K562 (cell line): Measurements from ENCODE around the gene UBE2S.

Source experiments
- ETV6 ChIP-seq, 3 experiments: fragments of 150-350 bp in 1 of 3; sonication (generic) in 1 of 3; formaldehyde crosslinking in 1 of 3; IDR thresholded peaks; 2 replicates each; pipeline versions ENCODE4 v1.6.1 to v1.8.0; 2014 to 2022; ENCODE audit warnings: borderline replicate concordance in 2 of 3, low read depth in 2 of 3, antibody characterized with exemption in 1 of 3, low read length in 1 of 3, mild to moderate bottlenecking in 1 of 3, missing genetic modification reagents in 1 of 3
- POLR2A ChIP-seq: fragments of 450-650 bp; conservative IDR thresholded peaks from 2 replicates; pipeline ENCODE4 v1.6.1; 2016
- SMAD4 ChIP-seq: fragments of 250-450 bp; sonication (Bioruptor Pico); conservative IDR thresholded peaks from 2 replicates; pipeline ENCODE4 v1.8.0; 2021; ENCODE audit warnings: inconsistent platforms, mild to moderate bottlenecking, moderate library complexity
- SREBF2 ChIP-seq: sonication (generic); formaldehyde crosslinking; IDR thresholded peaks from 2 replicates; pipeline ENCODE4 v1.4.0; 2020; ENCODE audit warnings: mild to moderate bottlenecking, missing genetic modification reagents
- UBTF ChIP-seq, 2 experiments: IDR thresholded peaks; 2 replicates each; pipeline ENCODE4 v1.6.1; 2012; ENCODE audit warnings: improper control_type of control experiment in 2 of 2, low read depth in 2 of 2, low read length in 2 of 2, borderline replicate concordance in 1 of 2
- ZBED1 ChIP-seq: IDR thresholded peaks from 2 replicates; pipeline ENCODE4 v1.6.1; 2014
- TF ChIP-seq, protein P1 (sequence below), 3 experiments: IDR thresholded peaks in 2 of 3; conservative IDR thresholded peaks in 1 of 3; 2 replicates each; pipeline ENCODE4 v1.5.1; 2011 to 2012; ENCODE audit warnings: low read length in 3 of 3, mild to moderate bottlenecking in 3 of 3, control low read depth in 2 of 3, improper control_type of control experiment in 1 of 3, inconsistent platforms in 1 of 3, low read depth in 1 of 3, mixed read lengths in 1 of 3, moderate library complexity in 1 of 3; ENCODE audit not compliant: insufficient read depth in 2 of 3
- TF ChIP-seq, protein P2 (sequence below): sonication (generic); formaldehyde crosslinking; IDR thresholded peaks from 2 replicates; pipeline ENCODE4 v1.5.0; 2020; ENCODE audit warnings: missing genetic modification reagents
- TF ChIP-seq, protein P3 (sequence below): sonication (generic); formaldehyde crosslinking; IDR thresholded peaks from 2 replicates; pipeline ENCODE4 v1.8.0; 2022; ENCODE audit warnings: missing genetic modification reagents, mild to moderate bottlenecking, borderline replicate concordance

DNA sequence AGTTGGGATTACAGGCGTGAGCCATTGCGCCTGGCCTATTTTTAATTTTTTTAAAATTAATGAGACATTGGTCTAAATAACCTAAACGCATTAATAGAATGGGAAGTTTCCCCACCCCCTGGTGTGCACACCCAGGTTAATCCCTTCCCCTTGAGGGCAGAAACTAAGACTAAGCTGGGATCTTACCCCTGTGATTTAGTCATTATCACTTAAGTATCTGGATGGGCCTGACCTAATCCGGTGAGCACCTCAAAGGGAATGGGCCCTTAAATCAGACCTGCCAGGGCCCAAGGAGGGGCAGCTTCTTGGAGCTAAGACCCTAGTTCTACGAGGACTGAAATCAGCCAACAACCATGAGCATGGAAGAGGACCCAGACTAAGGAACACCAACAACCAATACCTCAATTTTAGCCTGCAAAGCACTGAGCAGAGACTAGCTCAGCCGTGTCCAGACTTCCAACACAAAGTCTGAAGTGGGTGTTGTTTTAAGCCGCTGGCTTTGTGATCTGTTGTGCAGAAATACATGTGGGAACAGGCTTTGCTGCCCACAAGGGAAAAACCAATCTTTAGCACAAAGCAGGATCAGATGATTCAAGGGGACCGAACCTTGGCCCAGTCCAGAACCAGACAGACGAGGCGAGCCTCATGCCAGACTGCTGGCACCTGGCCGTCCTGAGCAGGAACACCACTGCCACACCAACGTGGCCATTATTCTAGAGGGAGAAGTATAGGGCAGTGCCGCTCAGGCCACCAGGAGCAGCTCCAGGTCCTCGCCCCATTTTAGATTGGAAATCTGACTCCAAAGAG is 7.1 kb downstream of the UBE2S start:
- TF ChIP-seq ETV6 (IDR thresholded peaks at IDR 0.05; ENCODE audit: borderline replicate concordance in 1 of 2, low read depth in 2 of 2, low read length in 1 of 2) (no peak), ETV6 (CRISPR knock-in tag; IDR thresholded peaks at IDR 0.05; ENCODE audit: borderline replicate concordance) (no peak), SMAD4 (CRISPR knock-in tag) (no peak), UBTF (IDR thresholded peaks at IDR 0.05; ENCODE audit: borderline replicate concordance in 1 of 2, low read depth in 2 of 2, low read length in 2 of 2) (no peak), POLR2A (peak; percentile 56), ZBED1 (no peak), SREBF2 (no peak)
- TF ChIP-seq, protein P1, sequence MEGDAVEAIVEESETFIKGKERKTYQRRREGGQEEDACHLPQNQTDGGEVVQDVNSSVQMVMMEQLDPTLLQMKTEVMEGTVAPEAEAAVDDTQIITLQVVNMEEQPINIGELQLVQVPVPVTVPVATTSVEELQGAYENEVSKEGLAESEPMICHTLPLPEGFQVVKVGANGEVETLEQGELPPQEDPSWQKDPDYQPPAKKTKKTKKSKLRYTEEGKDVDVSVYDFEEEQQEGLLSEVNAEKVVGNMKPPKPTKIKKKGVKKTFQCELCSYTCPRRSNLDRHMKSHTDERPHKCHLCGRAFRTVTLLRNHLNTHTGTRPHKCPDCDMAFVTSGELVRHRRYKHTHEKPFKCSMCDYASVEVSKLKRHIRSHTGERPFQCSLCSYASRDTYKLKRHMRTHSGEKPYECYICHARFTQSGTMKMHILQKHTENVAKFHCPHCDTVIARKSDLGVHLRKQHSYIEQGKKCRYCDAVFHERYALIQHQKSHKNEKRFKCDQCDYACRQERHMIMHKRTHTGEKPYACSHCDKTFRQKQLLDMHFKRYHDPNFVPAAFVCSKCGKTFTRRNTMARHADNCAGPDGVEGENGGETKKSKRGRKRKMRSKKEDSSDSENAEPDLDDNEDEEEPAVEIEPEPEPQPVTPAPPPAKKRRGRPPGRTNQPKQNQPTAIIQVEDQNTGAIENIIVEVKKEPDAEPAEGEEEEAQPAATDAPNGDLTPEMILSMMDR (IDR thresholded peaks at IDR 0.05 in 2 of 3, conservative IDR thresholded peaks at IDR 0.05 in 1 of 3; ENCODE audit: insufficient read depth in 2 of 3, low read depth in 1 of 3, low read length in 3 of 3): no peak
- TF ChIP-seq, protein P2, sequence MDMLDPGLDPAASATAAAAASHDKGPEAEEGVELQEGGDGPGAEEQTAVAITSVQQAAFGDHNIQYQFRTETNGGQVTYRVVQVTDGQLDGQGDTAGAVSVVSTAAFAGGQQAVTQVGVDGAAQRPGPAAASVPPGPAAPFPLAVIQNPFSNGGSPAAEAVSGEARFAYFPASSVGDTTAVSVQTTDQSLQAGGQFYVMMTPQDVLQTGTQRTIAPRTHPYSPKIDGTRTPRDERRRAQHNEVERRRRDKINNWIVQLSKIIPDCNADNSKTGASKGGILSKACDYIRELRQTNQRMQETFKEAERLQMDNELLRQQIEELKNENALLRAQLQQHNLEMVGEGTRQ (CRISPR knock-in tag): no peak
- TF ChIP-seq, protein P3, sequence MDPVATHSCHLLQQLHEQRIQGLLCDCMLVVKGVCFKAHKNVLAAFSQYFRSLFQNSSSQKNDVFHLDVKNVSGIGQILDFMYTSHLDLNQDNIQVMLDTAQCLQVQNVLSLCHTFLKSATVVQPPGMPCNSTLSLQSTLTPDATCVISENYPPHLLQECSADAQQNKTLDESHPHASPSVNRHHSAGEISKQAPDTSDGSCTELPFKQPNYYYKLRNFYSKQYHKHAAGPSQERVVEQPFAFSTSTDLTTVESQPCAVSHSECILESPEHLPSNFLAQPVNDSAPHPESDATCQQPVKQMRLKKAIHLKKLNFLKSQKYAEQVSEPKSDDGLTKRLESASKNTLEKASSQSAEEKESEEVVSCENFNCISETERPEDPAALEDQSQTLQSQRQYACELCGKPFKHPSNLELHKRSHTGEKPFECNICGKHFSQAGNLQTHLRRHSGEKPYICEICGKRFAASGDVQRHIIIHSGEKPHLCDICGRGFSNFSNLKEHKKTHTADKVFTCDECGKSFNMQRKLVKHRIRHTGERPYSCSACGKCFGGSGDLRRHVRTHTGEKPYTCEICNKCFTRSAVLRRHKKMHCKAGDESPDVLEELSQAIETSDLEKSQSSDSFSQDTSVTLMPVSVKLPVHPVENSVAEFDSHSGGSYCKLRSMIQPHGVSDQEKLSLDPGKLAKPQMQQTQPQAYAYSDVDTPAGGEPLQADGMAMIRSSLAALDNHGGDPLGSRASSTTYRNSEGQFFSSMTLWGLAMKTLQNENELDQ (CRISPR knock-in tag): no peak
